Neural crest cell (in vitro differentiated cells): Measurements from ENCODE around the gene CLDN4. TPM values are rescaled to one million over a fixed set of nuclear protein-coding genes. Genes with fewer than 3 reads are reported as not detected.
A peak's percentile ranks its signal among the peaks of the same experiment; 100 is the strongest.
"Not testable (repeated sequence)": the region's sequence is repeated elsewhere in the genome, so short reads cannot be mapped to it uniquely, and the experiment has no call there.

Experiments
- DNase-seq: peaks from one replicate; pipeline ENCODE4 v3.0.0; 2021; ENCODE audit warnings: low read depth, mixed read lengths, low spot score
- H3K27ac Mint-ChIP-seq: one replicate; pipeline ENCODE4 v1.8.0; 2021; ENCODE audit warnings: mild to moderate bottlenecking, mixed read lengths; ENCODE audit not compliant: unreplicated experiment
- H3K27me3 Mint-ChIP-seq: 2 replicates; pipeline ENCODE4 v1.8.0; 2021; ENCODE audit warnings: low read depth, mild to moderate bottlenecking, mixed read lengths
- H3K36me3 Mint-ChIP-seq: 2 replicates; pipeline ENCODE4 v1.8.0; 2021; ENCODE audit warnings: low read depth, mild to moderate bottlenecking, mixed read lengths
- H3K4me1 Mint-ChIP-seq: 2 replicates; pipeline ENCODE4 v1.8.0; 2021; ENCODE audit warnings: mixed read lengths
- H3K4me3 Mint-ChIP-seq: one replicate; pipeline ENCODE4 v1.8.0; 2021; ENCODE audit warnings: mild to moderate bottlenecking, mixed read lengths
- H3K9me3 Mint-ChIP-seq: 2 replicates; pipeline ENCODE4 v1.8.0; 2021; ENCODE audit warnings: mixed read lengths
- total RNA-seq: library from RNA; stranded (reverse); gene quantifications from 2 replicates; pipeline ENCODE4 v1.2.1, GENCODE V29; 2021
- TF ChIP-seq, protein P1 (sequence below): fragments of 200-600 bp; sonication (generic); conservative IDR thresholded peaks from 2 replicates; pipeline ENCODE4 v1.5.0; 2021; ENCODE audit warnings: antibody characterized with exemption, mild to moderate bottlenecking

CLDN4 gene
- total RNA-seq, 1 donor from 2014 or later: 0.47 TPM

- Mint-ChIP-seq H3K36me3 (no peaks in the 10 kb centered on the region), H3K9me3 (no peaks in the 10 kb centered on the region), H3K4me3 (no peak overlapping the region), H3K4me1 (no peaks in the 10 kb centered on the region), H3K27me3 (peaks cover 4% of the 10 kb centered on the region), H3K27ac (no peak overlapping the region)
- DNase-seq: peak; percentile 59
- TF ChIP-seq, protein P1, sequence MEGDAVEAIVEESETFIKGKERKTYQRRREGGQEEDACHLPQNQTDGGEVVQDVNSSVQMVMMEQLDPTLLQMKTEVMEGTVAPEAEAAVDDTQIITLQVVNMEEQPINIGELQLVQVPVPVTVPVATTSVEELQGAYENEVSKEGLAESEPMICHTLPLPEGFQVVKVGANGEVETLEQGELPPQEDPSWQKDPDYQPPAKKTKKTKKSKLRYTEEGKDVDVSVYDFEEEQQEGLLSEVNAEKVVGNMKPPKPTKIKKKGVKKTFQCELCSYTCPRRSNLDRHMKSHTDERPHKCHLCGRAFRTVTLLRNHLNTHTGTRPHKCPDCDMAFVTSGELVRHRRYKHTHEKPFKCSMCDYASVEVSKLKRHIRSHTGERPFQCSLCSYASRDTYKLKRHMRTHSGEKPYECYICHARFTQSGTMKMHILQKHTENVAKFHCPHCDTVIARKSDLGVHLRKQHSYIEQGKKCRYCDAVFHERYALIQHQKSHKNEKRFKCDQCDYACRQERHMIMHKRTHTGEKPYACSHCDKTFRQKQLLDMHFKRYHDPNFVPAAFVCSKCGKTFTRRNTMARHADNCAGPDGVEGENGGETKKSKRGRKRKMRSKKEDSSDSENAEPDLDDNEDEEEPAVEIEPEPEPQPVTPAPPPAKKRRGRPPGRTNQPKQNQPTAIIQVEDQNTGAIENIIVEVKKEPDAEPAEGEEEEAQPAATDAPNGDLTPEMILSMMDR: peak; percentile 79
These were observed 19.0 kb upstream of the CLDN4 start for GRCh38 chr7:73811760-73812168.

DNA sequence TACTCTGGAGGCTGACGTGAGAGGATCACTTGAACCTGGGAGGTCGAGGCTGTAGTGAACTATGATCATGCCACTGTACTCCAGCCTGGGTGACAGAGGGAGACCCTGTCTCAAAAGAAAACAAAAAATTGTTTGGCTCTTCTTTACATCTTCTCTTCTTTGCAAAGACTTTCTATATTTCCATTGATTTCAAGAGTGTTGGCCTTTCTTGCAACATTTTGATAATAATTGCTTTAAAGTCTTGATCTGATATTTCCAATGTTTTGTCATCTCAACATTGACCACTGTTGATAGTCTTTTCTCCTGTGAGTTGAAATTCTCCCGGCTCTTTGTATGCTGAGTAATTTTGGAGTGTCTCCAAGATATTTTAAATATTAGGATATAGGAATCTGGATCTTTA, 17.8 kb upstream of the CLDN4 start:
- no peaks in the 10 kb centered on the region for H3K9me3 Mint-ChIP-seq
- DNase-seq: no peak
- H3K27ac Mint-ChIP-seq: no peak overlapping the region
- TF ChIP-seq, protein P1: no peak
- peaks cover 5% of the 10 kb centered on the region for H3K27me3 Mint-ChIP-seq
- no peaks in the 10 kb centered on the region for H3K36me3 Mint-ChIP-seq
- no peak overlapping the region for H3K4me3 Mint-ChIP-seq
- H3K4me1 Mint-ChIP-seq: no peaks in the 10 kb centered on the region

DNA sequence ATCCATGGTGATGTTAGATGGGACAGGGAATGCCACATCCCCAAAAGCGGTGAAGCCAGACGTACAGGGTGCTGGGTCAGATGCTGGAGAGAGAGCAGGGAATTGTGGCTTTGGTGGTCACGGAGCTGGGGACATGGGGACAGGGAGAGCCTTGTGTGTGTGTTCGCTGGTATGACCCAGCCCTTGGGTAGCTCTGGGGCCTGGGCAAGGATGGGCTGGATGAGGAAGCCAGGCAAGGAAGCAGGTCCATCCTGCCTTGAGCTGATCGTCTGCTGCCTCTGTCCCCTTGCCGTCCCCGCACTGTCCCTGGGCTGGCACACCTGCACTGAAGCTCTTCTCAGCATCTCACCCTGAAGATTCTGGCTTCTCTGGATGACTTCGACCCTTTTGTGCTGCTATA, 15.4 kb upstream of the CLDN4 start:
- TF ChIP-seq, protein P1: no peak

GRCh38 chr7:73817121-73817520, 13.7 kb upstream of the CLDN4 start:
- H3K27me3 Mint-ChIP-seq: peaks cover 2% of the 10 kb centered on the region
- peaks cover 4% of the 10 kb centered on the region for H3K4me1 Mint-ChIP-seq
- no peaks in the 10 kb centered on the region for H3K9me3 Mint-ChIP-seq
- no peaks in the 10 kb centered on the region for H3K36me3 Mint-ChIP-seq
- no peak for DNase-seq
- H3K4me3 Mint-ChIP-seq: no peak overlapping the region
- no peak overlapping the region for H3K27ac Mint-ChIP-seq
- TF ChIP-seq, protein P1: no peak

More for the DNA sequence above, 15.4 kb upstream of the CLDN4 start:
- Mint-ChIP-seq H3K27ac (no peak overlapping the region), H3K27me3 (peaks cover 4% of the 10 kb centered on the region), H3K4me1 (no peaks in the 10 kb centered on the region), H3K9me3 (no peaks in the 10 kb centered on the region), H3K36me3 (no peaks in the 10 kb centered on the region), H3K4me3 (no peak overlapping the region)
- DNase-seq: no peak

DNA sequence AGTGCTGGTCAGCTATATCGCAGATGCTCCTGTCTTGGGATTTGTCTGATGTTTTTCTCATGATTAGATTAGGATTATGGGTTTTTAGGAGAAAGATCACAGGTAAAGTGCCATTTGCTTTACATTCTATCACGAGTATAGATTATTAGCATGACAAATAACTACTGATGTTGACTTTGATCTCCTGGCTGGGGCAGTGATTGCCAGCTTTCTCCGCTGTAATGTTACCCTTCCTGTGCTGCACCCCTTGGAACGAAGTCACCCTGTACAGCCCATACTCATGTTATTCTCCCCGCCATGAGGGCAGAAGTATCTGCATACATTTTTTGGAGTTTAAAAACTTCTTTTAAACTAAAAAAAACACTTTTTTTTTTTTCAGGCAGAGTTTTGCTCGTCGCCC, 10.8 kb upstream of the CLDN4 start:
- no peaks in the 10 kb centered on the region for H3K36me3 Mint-ChIP-seq
- no peak for DNase-seq
- H3K27me3 Mint-ChIP-seq: peaks cover 2% of the 10 kb centered on the region
- no peak overlapping the region for H3K4me3 Mint-ChIP-seq
- TF ChIP-seq, protein P1: no peak
- H3K4me1 Mint-ChIP-seq: peaks cover 8% of the 10 kb centered on the region
- H3K27ac Mint-ChIP-seq: no peak overlapping the region
- no peaks in the 10 kb centered on the region for H3K9me3 Mint-ChIP-seq

DNA sequence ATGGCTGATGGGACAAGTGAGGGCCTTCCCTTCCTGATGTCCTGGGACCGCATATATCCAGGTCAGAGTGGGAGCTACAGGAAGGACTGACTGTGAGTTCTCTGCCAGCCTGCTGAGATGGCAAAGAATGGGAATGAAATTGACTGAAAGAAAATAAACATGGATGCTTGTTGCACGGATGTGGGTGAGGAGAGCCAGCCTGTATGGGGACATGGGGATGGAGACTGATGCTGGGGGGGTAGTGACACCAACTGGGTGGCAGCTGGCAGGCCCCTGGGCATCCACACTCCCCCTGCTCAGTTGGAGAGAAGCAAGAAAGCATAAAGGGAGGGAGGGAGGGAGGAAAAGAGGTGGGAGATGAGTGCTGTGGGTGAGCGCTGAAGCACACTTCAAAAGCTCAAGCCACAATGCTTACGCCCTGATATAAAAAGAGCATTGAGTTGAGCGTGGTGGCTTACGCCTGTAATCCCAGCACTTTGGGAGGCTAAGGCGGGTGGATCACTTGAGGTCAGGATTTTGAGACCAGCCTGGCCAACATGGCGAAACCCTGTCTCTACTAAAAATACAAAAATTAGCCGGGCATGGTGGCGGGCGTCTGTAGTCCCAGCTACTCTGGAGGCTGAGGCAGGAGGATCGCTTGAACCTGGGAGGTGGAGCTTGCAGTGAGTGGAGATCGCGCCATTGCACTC, 9.1 kb upstream of the CLDN4 start:
- H3K9me3 Mint-ChIP-seq, H3K36me3 Mint-ChIP-seq, H3K27me3 Mint-ChIP-seq, H3K4me3 Mint-ChIP-seq, H3K27ac Mint-ChIP-seq, H3K4me1 Mint-ChIP-seq, DNase-seq: not testable (repeated sequence)
